T follicular helper cell (primary cell): ENCODE results near the gene C1orf216.
"Not testable (repeated sequence)": the region's sequence is repeated elsewhere in the genome, so short reads cannot be mapped to it uniquely, and the experiment has no call there.

Experiments used
- DNase-seq: peaks from one replicate; pipeline ENCODE4 v3.0.0-alpha.2; 2020; ENCODE audit warnings: low read depth
- total RNA-seq, 2 experiments: gene quantifications; one replicate each; lab custom pipeline; 2026; lab: John Stamatoyannopoulos, UW

Gene C1orf216, protein sequence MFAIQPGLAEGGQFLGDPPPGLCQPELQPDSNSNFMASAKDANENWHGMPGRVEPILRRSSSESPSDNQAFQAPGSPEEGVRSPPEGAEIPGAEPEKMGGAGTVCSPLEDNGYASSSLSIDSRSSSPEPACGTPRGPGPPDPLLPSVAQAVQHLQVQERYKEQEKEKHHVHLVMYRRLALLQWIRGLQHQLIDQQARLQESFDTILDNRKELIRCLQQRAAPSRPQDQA
- total RNA-seq = 22.0 to 46.3 reads per million in 2 experiments

GRCh38 chr1:35718492-35719336, at the start of gene C1orf216:
Gene C1orf216, minus strand, starts transcription at chr1:35718884. Its CDS starts 2,563 bp downstream, at chr1:35716321.
- DNase-seq = peak; percentile 38

DNA sequence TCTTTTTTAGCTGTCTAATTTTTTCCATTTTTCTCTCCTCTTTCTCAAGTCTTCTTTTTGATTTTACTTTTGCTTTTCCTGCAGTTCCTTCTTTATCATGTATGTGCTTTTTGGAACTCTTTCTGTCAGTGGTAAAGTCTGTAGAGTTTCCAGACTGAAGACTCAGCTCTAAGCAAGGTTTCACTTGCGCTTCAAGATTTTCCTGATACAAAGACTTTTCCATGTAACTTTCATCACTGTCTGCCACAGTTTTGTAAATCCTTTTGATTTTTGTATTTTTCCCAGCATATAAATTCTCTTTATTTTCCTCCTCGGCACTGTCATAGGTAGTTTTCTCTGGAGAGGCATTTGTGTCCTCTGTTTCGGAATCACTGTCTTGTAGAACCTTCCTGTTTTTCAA, 45.6 kb upstream of the C1orf216 start:
- DNase-seq = no peak

DNA sequence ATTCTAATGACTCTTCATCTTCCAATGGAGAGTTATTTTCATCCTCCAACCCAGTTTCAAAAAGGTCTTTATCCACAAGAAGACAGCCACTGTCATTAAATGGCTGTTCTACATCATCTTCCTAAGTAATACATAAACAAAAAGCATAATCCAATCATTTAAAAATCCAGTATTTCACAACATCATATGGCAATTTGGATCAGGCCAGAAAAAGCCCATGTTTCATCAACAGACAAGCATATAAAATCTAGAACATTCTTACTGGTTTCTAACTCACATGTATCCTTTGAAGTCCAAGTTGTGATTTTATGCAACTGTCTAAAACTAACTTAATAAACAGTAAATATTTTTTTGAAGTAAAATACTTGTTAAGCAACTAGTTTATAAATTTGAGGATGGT, 44.5 kb upstream of the C1orf216 start:
- DNase-seq = no peak

DNA sequence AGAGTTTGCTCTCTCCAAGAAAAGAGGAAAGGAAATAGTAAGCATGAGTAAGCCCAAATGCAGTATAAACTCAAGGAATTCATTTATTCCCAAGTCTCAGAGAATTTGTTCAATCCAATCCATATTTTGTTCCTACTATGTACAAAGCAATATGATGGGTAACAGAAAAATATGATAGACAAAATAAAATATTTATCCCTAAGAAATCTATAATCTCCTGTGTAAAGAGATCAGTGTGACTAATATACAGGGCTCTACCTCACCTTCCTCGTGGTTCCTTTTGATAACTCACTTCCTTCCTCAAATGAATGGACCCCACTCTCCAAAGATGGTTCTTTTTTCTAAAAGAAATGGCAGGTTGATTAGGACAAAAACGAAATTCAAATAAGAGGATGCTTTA, 43.5 kb upstream of the C1orf216 start:
- no peak for DNase-seq

GRCh38 chr1:35756064-35756463, 37.4 kb upstream of the C1orf216 start:
- no peak for DNase-seq

DNA sequence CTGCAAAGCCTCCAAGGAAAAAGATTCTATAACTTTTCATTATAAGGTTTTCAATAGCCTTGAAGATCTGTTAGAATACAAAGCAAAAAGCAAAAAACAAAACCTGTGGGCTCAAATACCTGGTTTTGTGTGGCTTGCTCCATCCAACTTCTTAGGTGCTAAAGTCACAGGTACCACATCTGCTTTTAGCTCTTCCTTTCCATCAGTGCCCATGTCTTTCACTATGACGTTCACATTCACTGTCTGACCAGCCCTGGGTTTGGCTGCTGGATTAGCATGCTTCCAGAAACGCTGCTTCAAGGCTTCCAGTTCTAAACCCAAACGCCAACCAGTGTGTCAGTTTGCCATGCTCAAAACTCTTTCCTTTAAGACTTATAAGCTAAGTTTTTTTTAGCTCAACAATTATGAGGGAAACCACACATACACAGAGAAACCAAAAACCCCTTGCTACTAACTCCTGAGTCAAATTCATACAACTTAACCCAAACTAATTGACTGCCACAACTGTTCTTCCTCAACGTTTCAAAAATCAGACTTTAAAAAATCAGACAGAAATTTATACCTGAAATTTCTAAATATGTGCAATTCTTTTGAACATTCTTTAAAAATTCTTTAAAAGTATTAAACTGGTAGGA, 35.1 kb upstream of the C1orf216 start:
- no peak for DNase-seq

- no peak for DNase-seq
Measured at GRCh38 chr1:35748326-35748725, 29.6 kb upstream of the C1orf216 start.

DNA sequence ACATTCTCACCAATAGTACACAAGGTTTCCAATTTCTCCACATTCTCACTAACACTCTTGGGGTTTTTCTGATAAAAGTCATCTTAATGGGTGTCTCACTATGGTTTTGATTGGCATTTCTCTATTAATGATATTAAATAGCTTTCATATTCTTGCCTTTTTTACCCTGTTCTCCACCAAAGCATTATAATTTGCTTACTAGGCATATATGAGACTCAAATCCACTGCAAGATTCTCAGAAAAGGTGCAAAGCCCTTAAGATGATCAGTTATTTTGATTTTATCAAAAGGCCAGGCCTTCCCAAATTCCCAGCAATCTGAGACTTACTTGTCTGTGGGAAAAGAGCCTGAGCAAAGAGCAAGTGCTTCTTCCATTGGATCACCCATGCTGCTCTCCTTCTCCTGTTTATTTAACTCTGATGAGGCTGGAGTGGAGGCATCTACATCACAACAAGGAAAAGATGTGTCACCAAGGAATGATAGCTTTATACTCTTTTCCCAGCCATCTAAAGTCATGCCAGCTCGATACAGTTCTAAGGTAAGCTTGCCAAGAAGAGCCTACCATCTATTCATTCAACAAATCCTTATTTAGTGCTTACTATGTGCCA, 26.5 kb upstream of the C1orf216 start:
- DNase-seq = no peak

GRCh38 chr1:35737120-35737519, 18.4 kb upstream of the C1orf216 start:
- DNase-seq = no peak

DNA sequence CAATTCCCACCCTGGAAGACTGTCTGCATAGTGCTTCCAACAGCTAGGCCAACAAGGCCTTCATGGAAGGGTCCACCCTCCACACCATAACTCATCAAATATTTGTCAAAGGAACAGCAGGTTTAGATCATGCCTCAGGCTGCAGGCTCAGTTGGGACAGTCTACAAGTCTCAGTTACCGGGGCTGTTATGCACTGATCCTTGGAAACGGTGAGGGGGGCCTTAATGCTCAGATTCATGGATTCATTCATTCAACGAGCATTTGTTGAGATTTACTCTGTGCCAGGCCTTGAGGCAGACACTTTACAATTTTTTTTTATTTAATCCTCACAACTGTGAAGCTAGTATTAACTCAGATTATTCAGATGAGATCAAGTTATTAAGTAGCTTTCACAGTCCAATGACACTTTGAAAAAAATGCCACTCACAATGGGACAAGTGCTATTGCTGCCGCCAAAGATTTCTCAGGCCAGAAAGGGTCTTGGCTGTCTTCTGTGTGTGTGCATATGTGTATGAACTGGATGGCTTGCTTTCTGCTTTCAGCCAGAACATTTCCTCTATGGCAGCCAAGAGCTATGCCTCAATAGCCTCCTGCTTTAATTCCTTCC, 8.9 kb upstream of the C1orf216 start:
- DNase-seq = no peak

DNA sequence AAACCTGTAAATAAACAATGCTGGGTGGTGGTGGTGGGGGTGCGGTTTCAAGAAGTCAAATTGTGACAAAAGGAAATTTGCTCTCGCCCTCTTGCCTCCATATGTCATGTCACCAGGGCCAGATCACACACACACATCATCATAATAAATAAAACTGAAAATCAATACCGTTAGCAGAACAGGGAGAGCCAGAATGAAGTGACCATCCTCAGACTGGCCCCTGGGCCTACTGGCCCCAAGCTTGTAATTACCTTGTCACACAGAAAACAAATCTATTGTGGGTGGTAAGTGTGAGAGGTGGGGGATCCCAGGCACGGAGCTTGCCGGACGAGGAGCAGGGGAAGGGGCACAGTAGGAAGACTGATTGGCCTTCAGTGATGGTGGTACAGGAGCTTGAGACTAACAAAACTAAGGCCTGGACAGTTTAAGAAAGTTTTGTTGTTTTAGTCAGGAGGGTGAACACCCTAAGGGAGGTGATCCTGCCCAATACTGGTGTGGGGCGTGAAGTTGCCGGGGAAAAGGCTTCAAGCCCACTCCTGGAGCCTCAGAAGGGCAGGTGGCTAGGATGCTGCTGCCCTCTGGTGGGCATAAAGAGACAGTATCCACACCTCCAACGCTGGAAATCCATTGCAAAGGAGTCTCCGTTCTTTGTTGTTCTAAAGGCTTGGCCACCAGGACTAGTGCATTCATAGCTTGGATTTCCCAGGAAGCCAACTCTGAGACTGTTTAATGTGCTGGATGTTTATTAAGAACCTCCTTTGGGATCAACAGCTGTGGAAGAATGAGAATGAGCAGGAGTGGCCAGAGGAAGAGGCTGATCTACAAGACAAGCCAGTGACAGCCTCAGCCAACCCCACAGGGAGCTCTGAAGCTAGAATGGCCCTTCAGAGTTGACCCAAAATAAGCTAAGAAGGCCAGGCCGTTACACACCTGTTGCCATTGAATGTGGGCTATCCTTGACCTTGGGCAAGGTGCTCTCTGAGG, 8.1 kb upstream of the C1orf216 start:
- peak; percentile 18 for DNase-seq

GRCh38 chr1:35725596-35725995, 6.9 kb upstream of the C1orf216 start:
- DNase-seq = no peak

DNA sequence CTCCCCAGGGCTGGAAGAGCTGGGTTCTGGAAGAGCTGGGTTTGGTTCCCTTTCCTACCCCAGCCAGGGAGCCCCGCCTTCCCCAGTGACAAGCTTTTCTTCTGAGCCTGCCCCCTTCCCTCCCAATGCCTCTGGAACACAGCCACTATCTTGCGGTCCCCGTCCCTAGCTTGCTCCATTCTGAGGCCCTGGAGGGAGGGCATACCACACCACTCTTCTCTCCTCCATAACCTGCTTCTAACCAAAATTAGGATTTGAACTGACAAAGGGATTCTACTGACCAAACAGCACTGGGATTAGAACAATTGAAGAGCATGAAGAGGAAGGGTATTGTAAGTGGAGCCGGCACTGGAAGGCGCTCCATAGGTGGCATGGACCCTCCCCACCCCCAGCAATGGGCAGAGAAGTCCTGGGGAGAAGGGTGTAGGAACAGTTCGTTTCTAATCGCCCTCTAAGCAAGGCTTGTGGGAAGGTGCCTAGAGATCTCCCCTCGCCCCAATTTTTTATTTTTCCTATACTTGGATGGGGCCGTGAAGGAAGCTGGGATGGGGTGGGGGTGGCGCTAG, 690 bp downstream of the C1orf216 start:
- no peak for DNase-seq

GRCh38 chr1:35715568-35716002, 3.1 kb downstream of the C1orf216 start:
- peak; percentile 64 for DNase-seq

- DNase-seq = no peak
Measured at GRCh38 chr1:35714921-35715567, 3.6 kb downstream of the C1orf216 start.

DNA sequence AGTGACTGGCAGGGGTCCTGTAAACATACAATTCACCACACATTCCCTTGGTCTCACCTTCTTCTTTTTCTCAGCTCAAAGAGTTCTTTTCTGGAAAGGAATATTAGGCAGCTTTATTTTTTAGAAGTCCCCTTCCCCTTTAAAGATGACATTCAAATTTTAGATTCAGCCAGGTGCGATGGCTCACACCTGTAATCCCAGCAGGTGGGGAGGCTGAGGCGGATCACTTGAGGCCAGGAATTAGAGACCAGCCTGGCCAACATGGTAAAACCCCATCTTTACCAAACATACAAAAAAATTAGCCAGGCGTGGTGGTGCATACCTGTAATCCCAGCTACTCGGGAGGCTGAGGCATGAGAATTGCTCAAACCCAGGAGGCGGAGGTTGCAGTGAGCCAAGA, 7.6 kb downstream of the C1orf216 start:
- not testable (repeated sequence) for DNase-seq

DNA sequence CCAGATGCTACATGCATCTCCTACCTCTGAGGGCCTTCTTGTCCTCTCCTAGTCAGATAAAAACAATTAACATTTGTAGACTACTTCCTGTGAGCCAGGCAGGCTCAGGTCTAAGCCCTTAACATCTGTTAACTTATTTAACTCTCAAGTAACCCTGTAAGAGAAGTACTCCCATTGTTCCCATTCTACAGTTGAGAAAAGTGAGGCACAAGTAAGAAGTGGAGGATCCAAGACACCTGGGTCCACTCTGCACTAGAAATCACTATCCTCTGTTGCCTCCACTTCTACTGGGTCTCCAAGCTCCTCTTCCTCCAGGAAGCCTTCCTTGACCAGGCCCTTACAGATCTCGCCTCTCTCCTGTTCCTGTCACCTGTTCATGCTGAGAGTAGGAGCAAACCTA, 9.7 kb downstream of the C1orf216 start:
- DNase-seq = no peak

DNA sequence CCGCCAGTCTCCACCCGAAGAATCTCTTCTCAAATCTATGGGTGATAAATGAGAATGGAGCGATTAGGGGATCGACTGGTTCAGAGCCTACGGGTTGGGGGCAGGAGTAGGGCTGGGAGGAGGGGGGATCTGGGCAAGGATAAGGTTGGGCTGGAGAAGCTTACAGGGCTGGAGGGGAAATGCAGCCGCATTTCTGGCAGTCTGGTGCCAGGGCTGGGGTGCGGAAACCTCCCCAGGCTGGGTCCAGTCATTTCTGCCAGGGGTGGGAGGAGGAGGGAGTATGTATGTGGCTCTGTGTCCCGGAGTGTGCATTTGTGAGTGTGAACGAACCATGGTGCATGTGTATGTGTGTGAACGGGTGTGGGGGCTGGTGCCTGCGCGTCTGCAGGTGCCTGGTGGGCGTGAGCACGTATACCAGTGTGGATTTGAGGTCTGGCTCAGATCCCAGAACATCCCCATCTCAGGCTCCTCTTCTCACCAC, 10.2 kb downstream of the C1orf216 start:
- no peak for DNase-seq

- DNase-seq = no peak
Measured at GRCh38 chr1:35707601-35708440, 10.9 kb downstream of the C1orf216 start.
